Mucosa of gallbladder (tissue), 1 donor: ENCODE data around the gene SUCLG1. TPM values are rescaled to one million over a fixed set of nuclear protein-coding genes. Genes with fewer than 3 reads are reported as not detected.
"Not testable (repeated sequence)": the region's sequence is repeated elsewhere in the genome, so short reads cannot be mapped to it uniquely, and the experiment has no call there.

Experiments
- DNase-seq: peaks from one replicate; pipeline ENCODE4 v3.0.0-alpha.2; 2020; ENCODE audit warnings: low spot score
- total RNA-seq: library from RNA; stranded (reverse); gene quantifications from one replicate; pipeline ENCODE4 v1.2.1, GENCODE V29; 2021
- donor health status: DM: no; HTN: no; CAD: no.

Gene SUCLG1
- total RNA-seq, 1 donor from 2014 or later, result 83.3 TPM

DNA sequence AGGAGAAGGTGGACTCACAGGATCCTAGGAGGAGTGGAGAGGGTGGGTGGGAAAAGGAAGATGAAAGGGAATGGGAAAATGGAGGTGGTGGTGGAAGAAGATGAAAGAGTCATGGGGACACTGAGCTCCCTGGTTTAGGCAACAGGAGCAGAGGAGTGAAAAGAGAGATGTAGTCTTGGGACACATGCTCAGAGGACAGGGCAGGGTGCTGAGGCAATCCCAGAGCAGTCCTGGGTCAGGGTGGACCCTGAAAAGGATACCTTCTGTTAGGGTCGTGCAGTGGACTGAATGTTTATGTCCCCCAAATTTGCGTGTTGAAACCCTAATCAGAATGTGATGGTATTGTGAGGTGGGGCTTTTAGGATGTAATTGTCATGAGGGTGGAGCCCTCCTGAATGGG, 37.9 kb downstream of the SUCLG1 start:
- DNase-seq, result no peak

DNA sequence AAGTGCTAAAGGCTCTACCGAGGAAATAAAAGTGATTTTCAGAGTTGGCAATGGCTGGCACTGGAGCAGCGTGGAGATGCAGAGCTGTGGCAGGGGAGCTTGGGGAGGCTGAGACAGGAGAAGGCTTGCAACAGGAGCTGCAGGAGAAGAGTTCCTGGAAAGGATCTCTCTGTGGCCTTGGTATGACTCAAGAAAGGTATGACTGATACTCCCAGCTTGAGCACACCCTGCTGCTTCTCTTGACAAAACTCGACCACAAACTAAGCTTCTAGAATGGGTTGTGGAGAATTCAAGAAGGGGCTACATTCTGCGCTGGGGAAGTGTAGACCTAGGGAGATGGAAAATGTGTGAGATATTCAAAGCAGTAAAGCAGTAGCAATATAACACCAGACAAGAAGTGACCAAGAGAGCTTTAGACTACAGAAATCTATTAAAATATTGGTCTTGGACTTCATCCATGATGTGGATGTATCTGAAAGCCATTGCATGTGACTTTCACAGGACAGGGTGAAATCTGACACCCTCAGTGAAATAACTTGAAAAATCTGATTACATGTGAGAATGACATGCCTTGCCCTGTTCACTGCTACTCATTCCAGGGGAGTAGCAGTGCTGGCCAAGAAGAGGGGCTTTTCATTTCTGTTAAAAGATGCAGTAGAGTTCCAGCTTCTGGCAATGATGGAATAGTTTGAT, 41.5 kb downstream of the SUCLG1 start:
- no peak for DNase-seq

DNA sequence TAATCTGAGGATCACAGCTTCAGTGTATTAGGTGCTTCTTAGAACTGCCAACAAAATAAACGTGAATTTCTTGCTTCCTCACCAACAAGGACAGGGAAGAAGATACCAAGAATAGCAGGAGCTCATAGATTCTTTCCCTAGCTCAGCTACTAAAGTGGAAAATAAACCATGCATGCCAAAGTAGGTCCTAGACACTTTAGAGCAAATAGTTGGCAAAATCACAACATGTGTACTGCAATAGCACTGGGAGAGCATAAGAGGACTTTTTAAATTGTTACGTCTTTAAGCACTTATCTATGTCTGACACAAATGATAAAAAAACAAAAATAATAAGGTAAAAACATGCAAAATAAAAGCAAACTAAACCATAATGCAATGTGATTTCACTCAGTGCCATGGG, 49.5 kb downstream of the SUCLG1 start:
- no peak for DNase-seq

DNA sequence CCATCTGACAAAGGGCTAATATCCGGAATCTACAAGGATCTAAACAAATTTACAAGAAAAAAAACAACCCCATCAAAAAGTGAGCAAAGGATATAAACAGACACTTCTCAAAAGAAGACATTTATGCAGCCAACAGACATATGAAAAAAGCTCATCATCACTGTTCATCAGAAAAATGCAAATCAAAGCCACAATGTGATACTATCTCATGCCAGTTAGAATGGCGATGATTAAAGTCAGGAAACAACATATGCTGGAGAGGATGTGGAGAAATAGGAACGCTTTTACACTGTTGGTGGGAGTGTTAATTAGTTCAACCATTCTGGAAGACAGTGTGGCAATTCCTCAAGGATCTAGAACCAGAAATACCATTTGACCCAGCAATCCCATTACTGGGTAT, 57.0 kb downstream of the SUCLG1 start:
- DNase-seq, result not testable (repeated sequence)

DNA sequence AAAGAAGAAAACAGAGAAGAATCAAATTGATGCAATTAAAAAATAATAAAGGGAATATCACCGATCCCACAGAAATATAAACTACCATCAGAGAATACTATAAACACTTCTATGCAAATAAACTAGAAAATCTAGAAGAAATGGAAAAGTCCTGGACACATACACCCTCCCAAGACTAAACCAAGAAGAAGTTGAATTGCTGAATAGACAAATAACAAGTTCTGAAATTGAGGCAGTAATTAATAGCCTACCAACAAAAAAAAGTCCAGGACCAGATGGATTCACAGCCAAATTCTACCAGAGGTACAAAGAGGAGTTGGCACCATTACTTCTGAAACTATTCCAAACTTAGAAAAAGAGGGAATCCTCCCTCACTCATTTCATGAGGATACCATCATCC, 59.2 kb downstream of the SUCLG1 start:
- DNase-seq, result not testable (repeated sequence)

DNA sequence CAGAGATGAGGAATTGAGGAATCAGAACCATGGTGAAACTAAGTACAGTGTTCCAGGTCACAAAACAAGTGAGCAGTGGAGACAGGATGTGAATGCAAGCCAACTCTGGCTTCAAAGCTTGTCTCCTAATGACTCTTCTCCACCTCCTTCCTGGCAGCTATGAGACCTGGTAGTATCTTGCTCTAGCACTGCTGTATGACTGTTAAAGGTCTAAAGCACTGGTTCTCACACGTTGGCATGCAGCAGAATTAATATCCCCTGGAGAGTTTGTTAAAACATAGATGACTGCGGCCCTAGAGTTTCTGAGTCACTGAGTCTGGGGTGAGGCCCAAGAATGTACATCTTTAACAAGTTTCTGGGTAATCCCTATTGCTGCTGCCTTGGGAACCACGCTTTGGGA, 63.3 kb downstream of the SUCLG1 start:
- no peak for DNase-seq

GRCh38 chr2:84394628-84395027, 64.5 kb downstream of the SUCLG1 start:
- no peak for DNase-seq

- no peak for DNase-seq
These were observed 65.3 kb downstream of the SUCLG1 start for GRCh38 chr2:84393829-84394228.

GRCh38 chr2:84389794-84390193, 69.3 kb downstream of the SUCLG1 start:
- no peak for DNase-seq

GRCh38 chr2:84388921-84389490, 70.1 kb downstream of the SUCLG1 start:
- DNase-seq, result no peak

DNA sequence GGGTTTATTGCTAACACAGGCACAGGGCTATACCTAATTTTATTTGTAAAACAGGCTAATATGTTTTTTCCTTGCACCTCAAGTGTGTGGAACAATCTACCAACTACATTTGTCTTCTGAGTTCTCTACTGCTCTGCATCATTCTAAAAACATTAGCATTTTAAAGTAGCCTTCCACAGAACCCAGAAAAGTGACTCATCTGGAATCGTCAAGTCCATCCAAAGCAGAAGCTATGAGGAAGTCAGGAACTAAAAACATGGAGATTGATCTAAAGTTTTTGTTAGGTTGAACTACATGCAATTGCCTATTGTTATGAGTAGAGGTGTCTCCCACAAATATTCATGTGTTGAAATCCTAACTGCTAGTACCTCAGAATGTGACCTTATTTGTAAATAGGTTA, 70.9 kb downstream of the SUCLG1 start:
- DNase-seq, result no peak

- DNase-seq, result no peak
These were observed 72.6 kb downstream of the SUCLG1 start for GRCh38 chr2:84386336-84387040.

GRCh38 chr2:84383271-84383670, 75.8 kb downstream of the SUCLG1 start:
- DNase-seq, result no peak

GRCh38 chr2:84380875-84381274, 78.2 kb downstream of the SUCLG1 start:
- DNase-seq, result no peak

- DNase-seq, result no peak
These were observed 80.1 kb downstream of the SUCLG1 start for GRCh38 chr2:84378960-84379359.

DNA sequence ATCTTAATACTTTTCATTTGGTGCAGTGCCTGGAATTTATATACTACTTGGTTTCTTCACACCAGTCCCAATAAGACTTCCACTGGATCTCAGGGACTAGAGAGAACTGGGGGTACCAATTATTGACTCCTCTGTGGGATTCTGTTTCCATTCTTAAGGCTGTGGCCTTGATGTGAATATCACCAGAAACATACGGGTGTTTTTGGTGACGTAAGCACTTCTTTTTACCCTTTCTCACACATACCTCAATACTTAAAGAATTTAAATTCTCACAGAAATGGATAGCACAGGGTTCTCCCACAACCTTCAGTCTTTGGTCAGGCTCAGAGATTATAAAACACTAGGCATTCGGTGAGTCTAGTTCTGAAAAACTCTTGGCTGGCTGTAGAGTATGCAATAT, 84.1 kb downstream of the SUCLG1 start:
- DNase-seq, result no peak

DNA sequence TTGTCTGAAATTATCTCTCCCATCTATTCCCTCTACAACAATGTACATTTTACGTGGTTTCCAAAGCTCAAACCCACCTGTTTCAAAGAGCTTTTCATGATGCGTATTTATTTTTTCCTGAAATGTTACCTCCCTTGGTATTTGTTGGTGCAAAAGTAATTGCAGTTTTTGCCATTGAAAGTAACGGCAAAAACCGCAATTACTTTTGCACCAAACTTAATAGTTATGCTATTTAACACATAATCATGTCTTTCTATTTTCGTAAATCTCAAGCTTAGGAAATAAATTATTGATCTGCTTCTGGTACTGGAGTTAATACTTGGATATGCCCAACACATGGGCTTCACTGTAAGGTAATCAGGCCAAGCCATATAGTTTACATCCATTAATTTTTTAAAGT, 85.2 kb downstream of the SUCLG1 start:
- DNase-seq, result no peak

Other genes starting within 250 kb of the SUCLG1 start
- gene DNAH6, start 57.2 kb upstream of the SUCLG1 start, total RNA-seq, result 0.46 TPM